Thyroid gland (tissue), 4 donors: ENCODE results near the gene CD207.

ENCODE experiments used
- POLR2A ChIP-seq, 2 donors: fragments of 450-650 bp; IDR thresholded peaks; one replicate each; pipeline ENCODE4 v1.6.1; 2017; ENCODE audit warnings: antibody characterized with exemption in 2 of 2, mild to moderate bottlenecking in 2 of 2, moderate library complexity in 1 of 2
- TF ChIP-seq, protein P1 (sequence below), 6 experiments: fragments of 200-600 bp in 3 of 6; fragments of 450-650 bp in 3 of 6; sonication (generic) in 3 of 6; IDR thresholded peaks; one replicate each; pipeline ENCODE4 v1.5.1; 2016 to 2019; ENCODE audit warnings: antibody characterized with exemption in 6 of 6, mild to moderate bottlenecking in 2 of 6, inconsistent platforms in 1 of 6, moderate library complexity in 1 of 6

DNA sequence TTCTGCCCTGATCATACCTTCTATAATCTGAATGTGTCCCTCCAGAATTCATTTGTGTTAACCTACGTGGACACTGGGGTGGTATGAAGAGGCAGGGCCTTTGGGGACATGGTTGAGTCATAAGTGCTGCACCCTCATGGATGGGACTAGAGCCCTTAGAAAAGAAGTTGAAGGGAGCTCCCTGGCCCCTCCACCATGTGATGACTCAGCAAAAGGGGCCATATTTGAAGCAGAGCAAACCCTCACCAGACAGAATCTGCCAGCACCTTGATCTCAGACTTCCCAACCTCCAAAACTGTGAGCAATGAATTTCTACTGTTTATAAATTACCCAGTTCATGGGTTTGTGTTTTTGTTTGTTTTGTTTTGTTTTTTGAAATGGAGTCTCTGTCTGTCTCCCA, 33.4 kb upstream of the CD207 start:
- TF ChIP-seq, protein P1, sequence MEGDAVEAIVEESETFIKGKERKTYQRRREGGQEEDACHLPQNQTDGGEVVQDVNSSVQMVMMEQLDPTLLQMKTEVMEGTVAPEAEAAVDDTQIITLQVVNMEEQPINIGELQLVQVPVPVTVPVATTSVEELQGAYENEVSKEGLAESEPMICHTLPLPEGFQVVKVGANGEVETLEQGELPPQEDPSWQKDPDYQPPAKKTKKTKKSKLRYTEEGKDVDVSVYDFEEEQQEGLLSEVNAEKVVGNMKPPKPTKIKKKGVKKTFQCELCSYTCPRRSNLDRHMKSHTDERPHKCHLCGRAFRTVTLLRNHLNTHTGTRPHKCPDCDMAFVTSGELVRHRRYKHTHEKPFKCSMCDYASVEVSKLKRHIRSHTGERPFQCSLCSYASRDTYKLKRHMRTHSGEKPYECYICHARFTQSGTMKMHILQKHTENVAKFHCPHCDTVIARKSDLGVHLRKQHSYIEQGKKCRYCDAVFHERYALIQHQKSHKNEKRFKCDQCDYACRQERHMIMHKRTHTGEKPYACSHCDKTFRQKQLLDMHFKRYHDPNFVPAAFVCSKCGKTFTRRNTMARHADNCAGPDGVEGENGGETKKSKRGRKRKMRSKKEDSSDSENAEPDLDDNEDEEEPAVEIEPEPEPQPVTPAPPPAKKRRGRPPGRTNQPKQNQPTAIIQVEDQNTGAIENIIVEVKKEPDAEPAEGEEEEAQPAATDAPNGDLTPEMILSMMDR (IDR thresholded peaks at IDR 0.05) = no peak
- no peak for TF ChIP-seq POLR2A (IDR thresholded peaks at IDR 0.05)
